GM23248 (cell line): Measurements from ENCODE around the gene CACNA1B. TPM values are rescaled to one million over a fixed set of nuclear protein-coding genes. Genes with fewer than 3 reads are reported as not detected.

Source experiments
- DNase-seq: peaks from one replicate; pipeline ENCODE4 v3.0.0-alpha.2; 2015
- H2AFZ ChIP-seq: fragments of 200-600 bp; sonication (generic); 2 replicates; pipeline ENCODE4 v1.6.1; 2016; ENCODE audit warnings: antibody characterized with exemption
- H3F3A ChIP-seq: fragments of 200-600 bp; sonication (generic); 2 replicates; pipeline ENCODE4 v1.6.1; 2016; ENCODE audit warnings: mild to moderate bottlenecking, antibody characterized with exemption, mixed run types; ENCODE audit not compliant: insufficient read depth
- H3K27ac ChIP-seq: fragments of 200-600 bp; sonication (generic); 2 replicates; pipeline ENCODE4 v1.5.1; 2016; ENCODE audit warnings: mild to moderate bottlenecking
- H3K27me3 ChIP-seq: fragments of 200-600 bp; sonication (generic); replicated peaks from 2 replicates; pipeline ENCODE4 v1.6.1; 2016; ENCODE audit warnings: mild to moderate bottlenecking; ENCODE audit not compliant: insufficient read depth
- H3K36me3 ChIP-seq: fragments of 200-600 bp; sonication (generic); 2 replicates; pipeline ENCODE4 v1.6.1; 2016; ENCODE audit warnings: low read depth, mild to moderate bottlenecking
- H3K4me1 ChIP-seq: fragments of 200-600 bp; sonication (generic); 2 replicates; pipeline ENCODE4 v1.6.1; 2016; ENCODE audit warnings: mild to moderate bottlenecking; ENCODE audit not compliant: insufficient read depth
- H3K4me2 ChIP-seq: fragments of 200-600 bp; sonication (generic); one replicate; pipeline ENCODE4 v1.6.1; 2016; ENCODE audit warnings: mild to moderate bottlenecking; ENCODE audit not compliant: unreplicated experiment
- H3K4me3 ChIP-seq: fragments of 200-600 bp; sonication (generic); 2 replicates; pipeline ENCODE4 v1.5.1; 2016; ENCODE audit warnings: mild to moderate bottlenecking
- H3K79me2 ChIP-seq: fragments of 200-600 bp; sonication (generic); 2 replicates; pipeline ENCODE4 v1.6.1; 2016; ENCODE audit warnings: mild to moderate bottlenecking; ENCODE audit not compliant: insufficient read depth
- H3K9ac ChIP-seq: fragments of 200-600 bp; sonication (generic); 2 replicates; pipeline ENCODE4 v1.6.1; 2016; ENCODE audit warnings: mild to moderate bottlenecking
- H3K9me2 ChIP-seq: fragments of 200-600 bp; sonication (generic); 2 replicates; pipeline ENCODE4 v1.6.1; 2016; ENCODE audit warnings: mixed run types, mild to moderate bottlenecking, moderate library complexity; ENCODE audit not compliant: insufficient read depth
- H3K9me3 ChIP-seq: fragments of 200-600 bp; sonication (generic); one replicate; pipeline ENCODE4 v1.6.1; 2017; ENCODE audit warnings: low read depth
- H4K20me1 ChIP-seq: fragments of 200-600 bp; sonication (generic); 2 replicates; pipeline ENCODE4 v1.6.0; 2016; ENCODE audit not compliant: insufficient read depth
- EZH2 ChIP-seq: fragments of 200-600 bp; sonication (generic); IDR thresholded peaks from 2 replicates; pipeline ENCODE4 v1.6.1; 2018; ENCODE audit warnings: antibody characterized with exemption, mild to moderate bottlenecking; ENCODE audit not compliant: insufficient read depth, poor library complexity, severe bottlenecking
- EZH2phosphoT487 ChIP-seq: fragments of 200-600 bp; sonication (generic); IDR thresholded peaks from 2 replicates; pipeline ENCODE4 v1.6.1; 2018; ENCODE audit warnings: antibody characterized with exemption, moderate library complexity, mild to moderate bottlenecking, low read depth; ENCODE audit not compliant: insufficient read depth
- WGBS, 2 experiments: methylation state at CpG; one replicate each; pipeline ENCODE4 v1.1.6; 2015 to 2017; ENCODE audit warnings: low lambda C conversion rate in 2 of 2, low coverage in 1 of 2; ENCODE audit errors: missing lambda C conversion rate in 2 of 2; 5-methylcytosine and 5-hydroxymethylcytosine counted together
- in situ Hi-C: fragments of 300-500 bp; cut with MboI; formaldehyde crosslinking; loops from 2 replicates; pipeline ENCODE4 v1.15.0; 2020
- polyA plus RNA-seq: library from polyadenylated mRNA; unstranded; fragments of >200 nt; fragmentation: Nextera tagmentation; extraction: Ambion mirVana; gene quantifications from 2 replicates; pipeline ENCODE4 v1.2.1, GENCODE V29; 2016
- total RNA-seq: library from RNA; depleted of rRNA; stranded (reverse); fragments of >200 nt; shearing (Covaris generic); gene quantifications from 2 replicates; pipeline ENCODE4 v1.2.3, GENCODE V29; 2014

CACNA1B gene
- total and polyA plus RNA-seq, 2 experiments from 2014 or later: not detected

GRCh38 chr9:137913771-137914767 lies 36.5 kb downstream of the CACNA1B start:
- in situ Hi-C loops: no loop called here
- Histone ChIP-seq H4K20me1 (no peaks in the 10 kb centered on the region), H2AFZ (no peak overlapping the region), H3K4me1 (no peaks in the 10 kb centered on the region), H3K79me2 (no peaks in the 10 kb centered on the region), H3K4me2 (no peak overlapping the region), H3K36me3 (no peaks in the 10 kb centered on the region), H3K27me3 (no peaks in the 10 kb centered on the region), H3K9me3 (no peaks in the 10 kb centered on the region), H3K27ac (no peak overlapping the region), H3K9me2 (no peaks in the 10 kb centered on the region), H3F3A (no peaks in the 10 kb centered on the region), H3K4me3 (no peak overlapping the region), H3K9ac (no peak overlapping the region)
- TF ChIP-seq EZH2phosphoT487: no peak
- TF ChIP-seq EZH2: no peak
- 8 to 14% methylated on average over 5 of the region's 5 CpGs for WGBS, 2 experiments
- DNase-seq: no peak

GRCh38 chr9:137916540-137916939 lies 39.0 kb downstream of the CACNA1B start:
- Histone ChIP-seq H3F3A (no peaks in the 10 kb centered on the region), H3K27me3 (no peaks in the 10 kb centered on the region), H3K79me2 (no peaks in the 10 kb centered on the region), H3K4me1 (no peaks in the 10 kb centered on the region), H3K9me3 (no peaks in the 10 kb centered on the region), H3K4me3 (no peak overlapping the region), H3K4me2 (no peak overlapping the region), H3K9me2 (no peaks in the 10 kb centered on the region), H3K27ac (no peak overlapping the region), H3K36me3 (no peaks in the 10 kb centered on the region), H2AFZ (no peak overlapping the region), H4K20me1 (no peaks in the 10 kb centered on the region), H3K9ac (no peak overlapping the region)
- DNase-seq: peak; percentile 1
- in situ Hi-C loops: no loop called here
- WGBS, 2 experiments: 35 to 39% methylated on average over 11 of the region's 11 CpGs
- TF ChIP-seq EZH2 (no peak), EZH2phosphoT487 (no peak)

- Histone ChIP-seq H3K9me3 (no peaks in the 10 kb centered on the region), H3K9ac (no peak overlapping the region)
- 45 to 50% methylated on average over 8 of the region's 8 CpGs for WGBS, 2 experiments
These were observed 39.5 kb downstream of the CACNA1B start for GRCh38 chr9:137917116-137917515.

GRCh38 chr9:137917795-137918194 lies 40.2 kb downstream of the CACNA1B start:
- WGBS, 2 experiments: 50 to 54% methylated on average over 13 of the region's 13 CpGs
- in situ Hi-C loops: no loop called here

More at GRCh38 chr9:137917116-137917515, 39.5 kb downstream of the CACNA1B start:
- no peak for TF ChIP-seq EZH2
- no peak for TF ChIP-seq EZH2phosphoT487
- H3K4me1 ChIP-seq: no peaks in the 10 kb centered on the region
- H2AFZ ChIP-seq: no peak overlapping the region
- in situ Hi-C loops: no loop called here
- no peaks in the 10 kb centered on the region for H3F3A ChIP-seq
- H3K27ac ChIP-seq: no peak overlapping the region
- H3K9me2 ChIP-seq: no peaks in the 10 kb centered on the region
- no peaks in the 10 kb centered on the region for H3K36me3 ChIP-seq
- DNase-seq: no peak
- no peak overlapping the region for H3K4me3 ChIP-seq
- no peaks in the 10 kb centered on the region for H3K27me3 ChIP-seq
- H3K4me2 ChIP-seq: no peak overlapping the region
- no peaks in the 10 kb centered on the region for H3K79me2 ChIP-seq
- no peaks in the 10 kb centered on the region for H4K20me1 ChIP-seq

More at GRCh38 chr9:137917795-137918194, 40.2 kb downstream of the CACNA1B start:
- Histone ChIP-seq H3K4me3 (no peak overlapping the region), H3K4me2 (no peak overlapping the region), H3K4me1 (no peaks in the 10 kb centered on the region), H3K27me3 (no peaks in the 10 kb centered on the region), H3K36me3 (no peaks in the 10 kb centered on the region), H2AFZ (no peak overlapping the region), H3K9me2 (no peaks in the 10 kb centered on the region), H3F3A (no peaks in the 10 kb centered on the region), H3K79me2 (no peaks in the 10 kb centered on the region), H3K27ac (no peak overlapping the region), H3K9me3 (no peaks in the 10 kb centered on the region), H3K9ac (no peak overlapping the region), H4K20me1 (no peaks in the 10 kb centered on the region)
- no peak for DNase-seq
- TF ChIP-seq EZH2phosphoT487 (no peak), EZH2 (no peak)
